ENCODE measurements around the gene NBEA.
A peak's percentile ranks its signal among the peaks of the same experiment; 100 is the strongest.

Gene NBEA

DNA sequence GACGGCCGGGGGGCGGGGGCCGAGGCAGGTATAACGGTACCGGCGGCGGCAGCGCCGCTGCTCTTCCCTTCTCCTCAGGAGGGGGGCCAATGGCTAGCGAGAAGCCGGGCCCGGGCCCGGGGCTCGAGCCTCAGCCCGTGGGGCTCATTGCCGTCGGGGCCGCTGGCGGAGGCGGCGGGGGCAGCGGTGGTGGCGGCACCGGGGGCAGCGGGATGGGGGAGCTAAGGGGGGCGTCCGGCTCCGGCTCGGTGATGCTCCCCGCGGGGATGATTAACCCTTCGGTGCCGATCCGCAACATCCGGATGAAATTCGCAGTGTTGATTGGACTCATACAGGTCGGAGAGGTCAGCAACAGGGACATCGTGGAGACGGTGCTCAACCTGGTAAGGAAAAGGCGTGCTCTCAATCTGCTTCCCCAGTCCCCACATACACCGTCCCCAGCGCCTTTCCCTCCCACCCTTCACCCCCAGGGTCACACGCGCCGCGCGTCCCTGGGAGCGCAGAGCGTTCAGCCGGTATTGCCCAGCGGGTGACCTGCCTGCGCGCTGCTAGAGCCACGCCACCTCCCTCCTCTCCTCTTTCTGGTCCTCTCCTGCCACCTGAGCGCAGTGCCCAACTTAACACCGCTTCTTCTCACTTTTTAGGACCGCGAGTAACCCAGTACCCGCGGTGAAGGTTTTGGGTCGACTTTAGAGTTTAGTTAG lies 814 bp downstream of the NBEA start (continued):
- TF ChIP-seq, protein P1, sequence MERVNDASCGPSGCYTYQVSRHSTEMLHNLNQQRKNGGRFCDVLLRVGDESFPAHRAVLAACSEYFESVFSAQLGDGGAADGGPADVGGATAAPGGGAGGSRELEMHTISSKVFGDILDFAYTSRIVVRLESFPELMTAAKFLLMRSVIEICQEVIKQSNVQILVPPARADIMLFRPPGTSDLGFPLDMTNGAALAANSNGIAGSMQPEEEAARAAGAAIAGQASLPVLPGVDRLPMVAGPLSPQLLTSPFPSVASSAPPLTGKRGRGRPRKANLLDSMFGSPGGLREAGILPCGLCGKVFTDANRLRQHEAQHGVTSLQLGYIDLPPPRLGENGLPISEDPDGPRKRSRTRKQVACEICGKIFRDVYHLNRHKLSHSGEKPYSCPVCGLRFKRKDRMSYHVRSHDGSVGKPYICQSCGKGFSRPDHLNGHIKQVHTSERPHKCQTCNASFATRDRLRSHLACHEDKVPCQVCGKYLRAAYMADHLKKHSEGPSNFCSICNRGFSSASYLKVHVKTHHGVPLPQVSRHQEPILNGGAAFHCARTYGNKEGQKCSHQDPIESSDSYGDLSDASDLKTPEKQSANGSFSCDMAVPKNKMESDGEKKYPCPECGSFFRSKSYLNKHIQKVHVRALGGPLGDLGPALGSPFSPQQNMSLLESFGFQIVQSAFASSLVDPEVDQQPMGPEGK (tag by site-specific recombination; IDR thresholded peaks at IDR 0.05), result peak; percentile 77
- TF ChIP-seq KLF9 (tag by site-specific recombination; IDR thresholded peaks at IDR 0.05; ENCODE audit: low read depth) (peak; percentile 53; the same call in 1 of the 2 replicates), ZNF341 (tag by site-specific recombination; IDR thresholded peaks at IDR 0.05; ENCODE audit: low read depth) (peak; percentile 94), GLIS1 (tag by site-specific recombination; IDR thresholded peaks at IDR 0.05) (peak; percentile 82), ZNF645 (tag by site-specific recombination; IDR thresholded peaks at IDR 0.05) (no peak), ZXDB (tag by site-specific recombination; IDR thresholded peaks at IDR 0.05) (0 out of 2 replicates have a peak, but pooled peaks have one; percentile 25), SP2 (tag by site-specific recombination; IDR thresholded peaks at IDR 0.05) (0 out of 2 replicates have a peak, but pooled peaks have one; percentile 20), ZEB2 (tag by site-specific recombination; IDR thresholded peaks at IDR 0.05) (peak; percentile 55; the same call in 1 of the 2 replicates), ZNF621 (tag by site-specific recombination; IDR thresholded peaks at IDR 0.05) (no peak), ZNF140 (tag by site-specific recombination; IDR thresholded peaks at IDR 0.05) (no peak), ZSCAN30 (tag by site-specific recombination; IDR thresholded peaks at IDR 0.05) (no peak), ZNF37A (tag by site-specific recombination; IDR thresholded peaks at IDR 0.05) (no peak), ZNF548 (tag by site-specific recombination; IDR thresholded peaks at IDR 0.05) (no peak), SCRT2 (tag by site-specific recombination; IDR thresholded peaks at IDR 0.05) (peak; percentile 87), ZNF76 (tag by site-specific recombination; IDR thresholded peaks at IDR 0.05; ENCODE audit: borderline replicate concordance, low read depth) (peak; percentile 50; the same call in 1 of the 2 replicates), ZNF561 (tag by site-specific recombination; IDR thresholded peaks at IDR 0.05; ENCODE audit: borderline replicate concordance) (0 out of 2 replicates have a peak, but pooled peaks have one; percentile 15), ZBTB17 (tag by site-specific recombination; IDR thresholded peaks at IDR 0.05) (peak; percentile 93), ZNF350 (tag by site-specific recombination; IDR thresholded peaks at IDR 0.05) (no peak), ZBTB21 (tag by site-specific recombination; IDR thresholded peaks at IDR 0.05) (no peak), PRDM1 (tag by site-specific recombination; IDR thresholded peaks at IDR 0.05) (peak; percentile 49), ZNF600 (tag by site-specific recombination; IDR thresholded peaks at IDR 0.05) (peak; percentile 46; the same call in 1 of the 2 replicates), ZNF423 (tag by site-specific recombination; IDR thresholded peaks at IDR 0.05) (peak; percentile 22; the same call in 1 of the 2 replicates)
- TF ChIP-seq, protein P2, sequence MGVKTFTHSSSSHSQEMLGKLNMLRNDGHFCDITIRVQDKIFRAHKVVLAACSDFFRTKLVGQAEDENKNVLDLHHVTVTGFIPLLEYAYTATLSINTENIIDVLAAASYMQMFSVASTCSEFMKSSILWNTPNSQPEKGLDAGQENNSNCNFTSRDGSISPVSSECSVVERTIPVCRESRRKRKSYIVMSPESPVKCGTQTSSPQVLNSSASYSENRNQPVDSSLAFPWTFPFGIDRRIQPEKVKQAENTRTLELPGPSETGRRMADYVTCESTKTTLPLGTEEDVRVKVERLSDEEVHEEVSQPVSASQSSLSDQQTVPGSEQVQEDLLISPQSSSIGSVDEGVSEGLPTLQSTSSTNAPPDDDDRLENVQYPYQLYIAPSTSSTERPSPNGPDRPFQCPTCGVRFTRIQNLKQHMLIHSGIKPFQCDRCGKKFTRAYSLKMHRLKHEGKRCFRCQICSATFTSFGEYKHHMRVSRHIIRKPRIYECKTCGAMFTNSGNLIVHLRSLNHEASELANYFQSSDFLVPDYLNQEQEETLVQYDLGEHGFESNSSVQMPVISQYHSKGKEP (tag by site-specific recombination; IDR thresholded peaks at IDR 0.05), result 0 out of 2 replicates have a peak, but pooled peaks have one; percentile 0
- TF ChIP-seq, protein P3, sequence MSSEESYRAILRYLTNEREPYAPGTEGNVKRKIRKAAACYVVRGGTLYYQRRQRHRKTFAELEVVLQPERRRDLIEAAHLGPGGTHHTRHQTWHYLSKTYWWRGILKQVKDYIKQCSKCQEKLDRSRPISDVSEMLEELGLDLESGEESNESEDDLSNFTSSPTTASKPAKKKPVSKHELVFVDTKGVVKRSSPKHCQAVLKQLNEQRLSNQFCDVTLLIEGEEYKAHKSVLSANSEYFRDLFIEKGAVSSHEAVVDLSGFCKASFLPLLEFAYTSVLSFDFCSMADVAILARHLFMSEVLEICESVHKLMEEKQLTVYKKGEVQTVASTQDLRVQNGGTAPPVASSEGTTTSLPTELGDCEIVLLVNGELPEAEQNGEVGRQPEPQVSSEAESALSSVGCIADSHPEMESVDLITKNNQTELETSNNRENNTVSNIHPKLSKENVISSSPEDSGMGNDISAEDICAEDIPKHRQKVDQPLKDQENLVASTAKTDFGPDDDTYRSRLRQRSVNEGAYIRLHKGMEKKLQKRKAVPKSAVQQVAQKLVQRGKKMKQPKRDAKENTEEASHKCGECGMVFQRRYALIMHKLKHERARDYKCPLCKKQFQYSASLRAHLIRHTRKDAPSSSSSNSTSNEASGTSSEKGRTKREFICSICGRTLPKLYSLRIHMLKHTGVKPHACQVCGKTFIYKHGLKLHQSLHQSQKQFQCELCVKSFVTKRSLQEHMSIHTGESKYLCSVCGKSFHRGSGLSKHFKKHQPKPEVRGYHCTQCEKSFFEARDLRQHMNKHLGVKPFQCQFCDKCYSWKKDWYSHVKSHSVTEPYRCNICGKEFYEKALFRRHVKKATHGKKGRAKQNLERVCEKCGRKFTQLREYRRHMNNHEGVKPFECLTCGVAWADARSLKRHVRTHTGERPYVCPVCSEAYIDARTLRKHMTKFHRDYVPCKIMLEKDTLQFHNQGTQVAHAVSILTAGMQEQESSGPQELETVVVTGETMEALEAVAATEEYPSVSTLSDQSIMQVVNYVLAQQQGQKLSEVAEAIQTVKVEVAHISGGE (tag by site-specific recombination; conservative IDR thresholded peaks at IDR 0.05; ENCODE audit: low read depth), result peak; percentile 63
- TF ChIP-seq, protein P4, sequence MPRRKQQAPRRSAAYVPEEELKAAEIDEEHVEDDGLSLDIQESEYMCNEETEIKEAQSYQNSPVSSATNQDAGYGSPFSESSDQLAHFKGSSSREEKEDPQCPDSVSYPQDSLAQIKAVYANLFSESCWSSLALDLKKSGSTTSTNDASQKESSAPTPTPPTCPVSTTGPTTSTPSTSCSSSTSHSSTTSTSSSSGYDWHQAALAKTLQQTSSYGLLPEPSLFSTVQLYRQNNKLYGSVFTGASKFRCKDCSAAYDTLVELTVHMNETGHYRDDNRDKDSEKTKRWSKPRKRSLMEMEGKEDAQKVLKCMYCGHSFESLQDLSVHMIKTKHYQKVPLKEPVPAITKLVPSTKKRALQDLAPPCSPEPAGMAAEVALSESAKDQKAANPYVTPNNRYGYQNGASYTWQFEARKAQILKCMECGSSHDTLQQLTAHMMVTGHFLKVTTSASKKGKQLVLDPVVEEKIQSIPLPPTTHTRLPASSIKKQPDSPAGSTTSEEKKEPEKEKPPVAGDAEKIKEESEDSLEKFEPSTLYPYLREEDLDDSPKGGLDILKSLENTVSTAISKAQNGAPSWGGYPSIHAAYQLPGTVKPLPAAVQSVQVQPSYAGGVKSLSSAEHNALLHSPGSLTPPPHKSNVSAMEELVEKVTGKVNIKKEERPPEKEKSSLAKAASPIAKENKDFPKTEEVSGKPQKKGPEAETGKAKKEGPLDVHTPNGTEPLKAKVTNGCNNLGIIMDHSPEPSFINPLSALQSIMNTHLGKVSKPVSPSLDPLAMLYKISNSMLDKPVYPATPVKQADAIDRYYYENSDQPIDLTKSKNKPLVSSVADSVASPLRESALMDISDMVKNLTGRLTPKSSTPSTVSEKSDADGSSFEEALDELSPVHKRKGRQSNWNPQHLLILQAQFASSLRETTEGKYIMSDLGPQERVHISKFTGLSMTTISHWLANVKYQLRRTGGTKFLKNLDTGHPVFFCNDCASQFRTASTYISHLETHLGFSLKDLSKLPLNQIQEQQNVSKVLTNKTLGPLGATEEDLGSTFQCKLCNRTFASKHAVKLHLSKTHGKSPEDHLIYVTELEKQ (tag by site-specific recombination; IDR thresholded peaks at IDR 0.05; ENCODE audit: borderline replicate concordance), result no peak
- TF ChIP-seq, protein P5, sequence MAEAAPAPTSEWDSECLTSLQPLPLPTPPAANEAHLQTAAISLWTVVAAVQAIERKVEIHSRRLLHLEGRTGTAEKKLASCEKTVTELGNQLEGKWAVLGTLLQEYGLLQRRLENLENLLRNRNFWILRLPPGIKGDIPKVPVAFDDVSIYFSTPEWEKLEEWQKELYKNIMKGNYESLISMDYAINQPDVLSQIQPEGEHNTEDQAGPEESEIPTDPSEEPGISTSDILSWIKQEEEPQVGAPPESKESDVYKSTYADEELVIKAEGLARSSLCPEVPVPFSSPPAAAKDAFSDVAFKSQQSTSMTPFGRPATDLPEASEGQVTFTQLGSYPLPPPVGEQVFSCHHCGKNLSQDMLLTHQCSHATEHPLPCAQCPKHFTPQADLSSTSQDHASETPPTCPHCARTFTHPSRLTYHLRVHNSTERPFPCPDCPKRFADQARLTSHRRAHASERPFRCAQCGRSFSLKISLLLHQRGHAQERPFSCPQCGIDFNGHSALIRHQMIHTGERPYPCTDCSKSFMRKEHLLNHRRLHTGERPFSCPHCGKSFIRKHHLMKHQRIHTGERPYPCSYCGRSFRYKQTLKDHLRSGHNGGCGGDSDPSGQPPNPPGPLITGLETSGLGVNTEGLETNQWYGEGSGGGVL (tag by site-specific recombination; IDR thresholded peaks at IDR 0.05), result 0 out of 2 replicates have a peak, but pooled peaks have one; percentile 37
